Suprapubic skin (tissue), 4 donors: ENCODE data around the gene FCRL2. TPM values are rescaled to one million over a fixed set of nuclear protein-coding genes. Genes with fewer than 3 reads are reported as not detected.

Source experiments
- total RNA-seq, 4 donors: library from RNA; depleted of rRNA; stranded (reverse); fragments of >200 nt; gene quantifications; one replicate each; pipeline ENCODE4 v1.1.0, GENCODE V29; 2016

FCRL2 gene
- total RNA-seq, 4 donors from 2014 or later, result not detected

Other genes starting within 250 kb of the FCRL2 start
- not detected for gene FCRL5, start 224.6 kb downstream of the FCRL2 start, total RNA-seq
- gene FCRL4, start 179.0 kb downstream of the FCRL2 start, total RNA-seq, result not detected
- gene FCRL3, start 76.4 kb downstream of the FCRL2 start, total RNA-seq, result not detected
- gene FCRL1, start 43.0 kb upstream of the FCRL2 start, total RNA-seq, result not detected
- not detected for gene CD5L, start 64.7 kb upstream of the FCRL2 start, total RNA-seq
- 10 to 100 TPM; 12.5 to 18.9 (median 15.5) TPM for gene KIRREL1, start 216.5 kb upstream of the FCRL2 start, total RNA-seq